GM12874 (cell line): ENCODE measurements around the gene TPCN1.

Source experiments
- TF ChIP-seq, protein P1 (sequence below): IDR thresholded peaks from 2 replicates; pipeline ENCODE4 v1.5.1; 2011; ENCODE audit warnings: low read depth, mild to moderate bottlenecking, control low read depth, low read length, moderate library complexity; ENCODE audit not compliant: insufficient read depth

TPCN1 gene

DNA sequence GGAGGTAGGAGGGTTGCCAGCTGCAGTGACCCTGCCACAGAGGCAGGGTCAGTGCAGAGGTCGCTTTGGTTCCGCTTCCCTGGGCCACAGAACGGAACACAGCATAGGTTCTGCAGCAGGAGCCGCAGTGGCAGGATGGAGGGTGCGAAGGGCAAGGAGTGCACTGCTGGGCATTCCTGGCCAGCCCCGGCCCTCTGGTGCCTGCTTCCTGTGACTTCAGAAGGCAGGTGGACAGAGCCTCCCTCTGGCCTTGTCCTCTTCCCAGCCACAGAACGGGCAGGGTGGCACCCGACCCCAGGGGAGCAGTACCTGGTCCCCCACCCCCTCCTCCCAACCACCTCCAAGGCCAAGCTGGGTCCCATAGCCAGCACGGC lies 75.9 kb downstream of the TPCN1 start:
- TF ChIP-seq, protein P1, sequence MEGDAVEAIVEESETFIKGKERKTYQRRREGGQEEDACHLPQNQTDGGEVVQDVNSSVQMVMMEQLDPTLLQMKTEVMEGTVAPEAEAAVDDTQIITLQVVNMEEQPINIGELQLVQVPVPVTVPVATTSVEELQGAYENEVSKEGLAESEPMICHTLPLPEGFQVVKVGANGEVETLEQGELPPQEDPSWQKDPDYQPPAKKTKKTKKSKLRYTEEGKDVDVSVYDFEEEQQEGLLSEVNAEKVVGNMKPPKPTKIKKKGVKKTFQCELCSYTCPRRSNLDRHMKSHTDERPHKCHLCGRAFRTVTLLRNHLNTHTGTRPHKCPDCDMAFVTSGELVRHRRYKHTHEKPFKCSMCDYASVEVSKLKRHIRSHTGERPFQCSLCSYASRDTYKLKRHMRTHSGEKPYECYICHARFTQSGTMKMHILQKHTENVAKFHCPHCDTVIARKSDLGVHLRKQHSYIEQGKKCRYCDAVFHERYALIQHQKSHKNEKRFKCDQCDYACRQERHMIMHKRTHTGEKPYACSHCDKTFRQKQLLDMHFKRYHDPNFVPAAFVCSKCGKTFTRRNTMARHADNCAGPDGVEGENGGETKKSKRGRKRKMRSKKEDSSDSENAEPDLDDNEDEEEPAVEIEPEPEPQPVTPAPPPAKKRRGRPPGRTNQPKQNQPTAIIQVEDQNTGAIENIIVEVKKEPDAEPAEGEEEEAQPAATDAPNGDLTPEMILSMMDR: no peak

DNA sequence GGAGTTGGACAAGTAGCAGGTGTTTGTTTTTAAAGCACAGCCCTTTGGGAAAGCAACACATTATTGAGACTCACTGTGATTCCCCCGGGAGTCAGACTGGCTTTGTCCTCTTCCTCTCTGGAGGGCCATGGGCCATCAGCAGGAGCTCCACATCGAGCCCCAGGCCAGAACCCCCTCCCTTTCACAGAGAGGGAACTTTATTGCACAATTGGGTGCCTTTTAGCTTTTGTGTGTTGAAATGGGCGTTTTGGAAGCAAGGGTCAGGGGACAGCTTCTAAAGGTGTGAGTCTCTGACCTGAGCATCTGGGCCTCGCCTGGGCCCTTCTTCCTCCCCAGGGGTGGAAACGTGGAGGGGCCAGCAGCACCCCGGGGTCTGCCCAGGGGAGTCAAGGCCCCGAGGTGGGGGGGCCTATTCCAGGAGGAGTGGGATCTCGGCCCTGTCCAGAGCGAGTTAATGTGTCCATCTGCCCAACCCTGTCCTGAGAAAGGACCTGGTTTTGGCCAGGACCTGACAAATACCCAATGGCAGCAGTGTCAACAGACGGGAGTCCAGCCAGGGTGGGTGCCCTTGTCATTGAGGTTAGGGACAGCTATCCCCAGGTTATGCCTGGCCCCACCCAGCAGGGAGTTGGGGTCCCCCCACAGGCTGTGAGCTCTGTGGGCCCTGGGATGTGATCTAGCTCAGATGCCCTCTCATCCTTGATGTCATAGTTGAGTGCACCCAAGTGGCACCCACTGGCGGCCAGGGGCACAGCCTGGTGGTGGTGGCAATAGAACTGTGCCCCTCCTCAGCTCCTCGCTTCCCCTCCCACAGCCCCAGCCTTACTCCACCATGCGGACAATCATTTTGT lies 76.6 kb downstream of the TPCN1 start:
- TF ChIP-seq, protein P1: no peak

GRCh38 chr12:113298472-113298817 lies 77.2 kb downstream of the TPCN1 start:
- TF ChIP-seq, protein P1: no peak

DNA sequence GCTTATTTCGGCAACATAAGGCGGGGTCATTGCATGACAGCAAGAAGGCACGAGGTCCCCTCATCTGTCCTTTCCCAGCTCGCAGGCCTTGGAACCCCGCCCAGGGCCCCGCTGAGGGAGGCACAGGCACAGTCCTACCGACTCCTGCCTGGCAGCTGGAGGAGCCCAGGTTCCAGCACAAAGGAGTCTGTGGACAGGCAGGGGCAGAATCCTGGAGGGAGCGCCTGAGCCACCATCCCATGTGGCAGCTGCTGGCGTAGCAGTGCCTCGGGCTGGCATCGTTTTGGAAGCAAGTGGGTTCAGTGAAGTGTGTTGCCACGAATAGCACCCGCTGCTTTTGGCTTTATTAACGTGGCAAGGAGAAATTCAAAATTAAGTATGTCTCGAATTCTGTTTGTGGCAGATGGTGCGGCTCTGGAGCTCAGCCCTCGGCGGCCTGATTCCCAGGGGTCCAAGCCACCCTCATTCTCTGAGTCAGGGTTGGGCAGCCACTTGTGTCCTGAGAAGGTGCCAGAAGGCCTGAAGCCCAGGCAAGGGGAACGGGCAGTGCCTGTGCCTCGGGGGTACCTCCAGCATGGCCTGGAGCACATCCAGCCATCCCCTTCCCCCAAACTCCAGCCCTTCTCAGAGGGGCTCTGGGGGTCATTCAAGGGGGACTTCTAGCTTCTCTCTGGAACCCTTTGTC lies 77.7 kb downstream of the TPCN1 start:
- TF ChIP-seq, protein P1: no peak

DNA sequence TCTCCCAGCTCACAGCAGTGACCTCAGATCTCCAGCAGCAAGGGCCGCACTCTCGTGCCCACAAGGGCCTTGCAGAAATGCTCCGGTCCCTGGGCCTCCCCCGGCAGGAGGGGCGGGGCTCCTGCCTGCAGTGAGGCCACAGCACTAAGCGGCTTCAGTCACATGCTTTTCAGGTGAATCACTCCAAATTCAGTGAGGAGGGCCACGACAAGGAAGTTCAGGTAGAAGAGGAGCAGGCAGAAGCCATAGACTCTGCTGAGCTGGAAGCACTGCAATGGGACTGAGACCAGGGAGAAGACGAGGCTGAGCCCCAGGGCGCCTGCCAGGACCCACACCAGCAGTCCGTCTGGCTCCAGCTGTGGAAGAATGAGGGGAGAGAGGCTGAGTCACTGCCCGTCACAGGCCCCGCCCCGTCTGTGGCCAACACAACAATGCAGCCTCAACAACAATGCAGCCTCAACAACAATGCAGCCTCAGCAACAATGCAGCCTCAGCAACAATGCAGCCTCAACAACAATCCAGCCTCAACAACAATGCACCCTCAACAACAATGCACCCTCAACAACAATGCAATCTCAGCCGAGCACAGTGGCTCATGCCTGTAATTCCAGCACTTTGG lies 78.5 kb downstream of the TPCN1 start:
- TF ChIP-seq, protein P1: no peak

- TF ChIP-seq, protein P1: no peak
Observed at GRCh38 chr12:113301811-113302210, 80.5 kb downstream of the TPCN1 start.

GRCh38 chr12:113302466-113302865 lies 81.2 kb downstream of the TPCN1 start:
- TF ChIP-seq, protein P1: no peak
